Glomerular endothelial cell (primary cell): Measurements from ENCODE around the gene FAM98C. TPM values are rescaled to one million over a fixed set of nuclear protein-coding genes. Genes with fewer than 3 reads are reported as not detected.
"Not testable (repeated sequence)": the region's sequence is repeated elsewhere in the genome, so short reads cannot be mapped to it uniquely, and the experiment has no call there.

Experiments used
- DNase-seq: peaks from one replicate; pipeline ENCODE4 v3.0.0-alpha.2; 2011; ENCODE audit warnings: low read depth, low spot score; ENCODE audit errors: extremely low read depth
- total RNA-seq: library from RNA; depleted of rRNA; stranded (reverse); fragments of >200 nt; gene quantifications from 2 replicates; pipeline ENCODE4 v1.2.3, GENCODE V29; 2015

Gene FAM98C
- total RNA-seq: 13.9 and 20.3 TPM in 2 replicates

DNA sequence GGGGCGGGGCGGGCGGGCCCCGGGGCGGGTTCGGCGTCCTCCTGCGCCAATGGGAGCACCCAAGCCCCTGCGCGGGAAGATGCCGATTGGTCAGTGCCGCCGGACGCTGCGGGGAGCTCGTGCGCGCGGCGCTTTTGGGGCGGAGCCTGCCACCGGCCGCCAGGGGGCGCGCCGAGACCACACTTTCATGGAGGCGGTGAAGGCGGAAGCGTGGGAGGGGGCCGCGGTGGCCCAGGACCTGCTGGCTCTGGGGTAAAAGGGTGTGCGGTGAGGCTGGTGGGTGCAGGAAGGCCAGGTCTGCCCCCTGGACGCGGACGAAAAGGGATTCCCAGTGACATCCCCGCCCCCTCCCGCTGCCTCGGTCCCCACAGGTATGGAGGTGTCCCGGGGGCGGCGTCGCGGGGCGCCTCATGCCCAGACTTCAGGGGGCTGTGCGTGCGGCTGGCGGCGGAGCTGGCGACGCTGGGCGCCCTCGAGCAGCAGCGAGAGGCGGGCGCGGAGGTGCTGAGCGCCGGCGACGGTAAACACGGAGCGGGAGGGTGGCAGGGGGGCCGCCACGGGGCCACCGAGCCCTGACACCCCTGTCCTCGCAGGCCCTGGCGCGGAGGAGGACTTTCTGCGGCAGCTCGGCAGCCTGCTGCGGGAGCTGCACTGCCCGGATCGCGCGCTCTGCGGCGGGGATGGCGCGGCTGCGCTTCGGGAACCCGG is at the start of gene FAM98C:
Gene FAM98C (plus strand): TSS at position 127 of the 708 bp plus-strand sequence. CDS start 61 bp downstream, at position 188.
- DNase-seq: peak; percentile 37

DNA sequence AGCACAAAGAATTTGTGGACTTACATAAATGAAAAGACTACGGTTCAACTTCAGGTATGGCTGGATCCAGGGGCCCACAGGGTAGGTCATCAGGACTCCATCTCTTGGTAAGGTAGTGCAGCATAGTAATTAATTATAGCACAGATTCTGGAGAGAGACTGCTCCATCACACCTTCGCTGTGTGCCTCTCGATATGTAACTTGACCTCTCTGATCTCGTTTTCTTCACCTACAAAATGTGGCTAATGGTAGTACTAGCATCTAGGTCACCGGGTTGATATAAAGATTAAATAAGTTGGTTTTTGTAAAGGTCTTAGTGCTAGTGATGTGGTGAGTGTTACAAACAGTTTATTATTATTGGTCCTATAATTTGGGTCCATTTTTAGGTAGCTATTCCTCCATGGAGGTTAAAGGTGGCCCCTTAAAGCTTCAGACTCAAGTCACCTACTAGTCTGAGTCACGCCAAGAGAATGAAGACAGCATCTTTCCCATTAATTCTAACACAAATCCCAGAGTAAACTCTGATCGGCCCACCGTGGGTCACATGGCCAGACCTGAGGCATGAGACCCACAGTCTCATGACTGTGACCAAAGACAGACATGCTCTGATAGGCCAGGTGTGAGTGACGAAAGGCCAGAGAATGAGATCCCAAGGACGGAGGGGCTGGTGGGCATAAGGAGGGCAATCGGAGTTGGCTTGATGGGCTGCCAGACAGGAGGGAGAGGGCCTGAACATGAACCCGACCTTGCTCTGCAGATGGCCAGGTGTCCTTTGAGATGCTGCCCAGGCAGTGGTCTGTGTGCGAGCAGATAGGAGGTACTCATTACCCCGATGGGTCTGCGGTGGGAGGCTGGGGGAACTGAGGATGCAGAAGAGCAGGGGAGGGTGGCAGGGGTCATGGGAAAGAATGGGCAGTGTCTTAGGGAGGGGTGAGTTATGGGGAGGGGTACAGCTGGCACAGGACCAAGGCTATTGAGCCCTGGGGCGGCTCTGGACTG is 46.9 kb upstream of the FAM98C start:
- DNase-seq: no peak

GRCh38 chr19:38358071-38358470 is 44.8 kb upstream of the FAM98C start:
- DNase-seq: no peak

GRCh38 chr19:38359242-38360021 is 43.5 kb upstream of the FAM98C start:
- no peak for DNase-seq

- no peak for DNase-seq
Measured at GRCh38 chr19:38360351-38360750, 42.5 kb upstream of the FAM98C start.

- DNase-seq: no peak
Measured at GRCh38 chr19:38360839-38361631, 41.9 kb upstream of the FAM98C start.

DNA sequence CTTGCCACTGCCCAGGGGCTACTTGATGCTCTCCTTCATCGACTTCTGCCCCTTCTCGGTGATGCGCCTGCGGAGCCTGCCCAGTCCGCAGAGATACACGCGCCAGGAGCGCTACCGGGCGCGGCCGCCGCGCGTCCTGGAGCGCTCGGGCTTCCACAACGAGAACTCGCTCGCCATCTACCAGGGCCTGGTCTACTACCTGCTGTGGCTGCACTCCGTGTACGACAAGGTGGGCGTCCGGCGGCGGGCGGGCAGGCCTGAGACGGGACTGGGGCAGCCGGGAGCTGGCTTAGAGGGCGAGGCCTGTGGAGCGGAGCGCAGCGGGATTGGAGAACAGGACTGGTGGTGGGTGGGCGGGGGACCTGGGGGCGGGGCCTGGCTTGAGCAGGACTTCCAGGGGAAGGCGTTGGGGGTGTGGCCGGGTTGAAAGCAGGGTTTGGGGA is 41.2 kb upstream of the FAM98C start:
- DNase-seq: no peak

GRCh38 chr19:38362076-38362945 is 40.6 kb upstream of the FAM98C start:
- no peak for DNase-seq

- DNase-seq: not testable (repeated sequence)
Measured at GRCh38 chr19:38362946-38363688, 39.8 kb upstream of the FAM98C start.

DNA sequence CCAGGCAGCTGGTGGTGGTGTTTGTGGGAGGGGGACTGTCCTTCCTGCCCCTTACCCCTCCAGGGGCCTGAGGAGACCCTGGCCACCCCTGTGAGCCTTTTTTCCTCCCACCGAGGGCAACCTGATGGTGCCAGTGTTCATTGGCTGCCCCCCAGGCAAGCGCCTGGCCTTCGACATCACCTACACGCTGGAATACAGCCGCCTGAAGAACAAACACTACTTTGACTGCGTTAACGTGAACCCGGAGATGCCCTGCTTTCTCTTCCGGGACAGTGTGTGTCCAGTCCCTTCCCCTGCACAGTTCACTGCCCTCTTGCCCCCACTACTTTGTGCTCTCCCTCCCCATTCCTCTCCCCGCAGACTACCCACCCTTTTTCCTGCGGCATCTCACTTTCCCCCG is 35.9 kb upstream of the FAM98C start:
- DNase-seq: no peak

GRCh38 chr19:38369584-38369983 is 33.3 kb upstream of the FAM98C start:
- no peak for DNase-seq

GRCh38 chr19:38370299-38370698 is 32.6 kb upstream of the FAM98C start:
- DNase-seq: no peak

DNA sequence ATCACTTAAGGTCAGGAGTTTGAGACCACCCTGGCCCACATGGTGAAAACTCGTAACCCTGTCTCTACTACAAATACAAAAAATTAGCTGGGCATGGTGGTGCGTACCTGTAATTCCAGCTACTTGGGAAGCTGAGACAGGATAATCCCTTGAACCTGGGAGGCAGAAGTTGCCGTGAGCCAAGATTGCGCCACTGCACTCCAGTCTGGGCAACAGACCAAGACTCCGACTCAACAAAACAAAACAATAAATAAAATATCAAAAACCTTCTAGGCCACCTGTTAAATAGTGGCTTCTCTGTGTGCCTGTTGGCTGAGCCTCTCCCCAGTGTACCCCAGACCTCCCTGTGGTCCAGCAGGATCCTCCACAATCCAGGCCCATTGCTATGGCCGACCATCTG is 31.8 kb upstream of the FAM98C start:
- no peak for DNase-seq

GRCh38 chr19:38373907-38374331 is 29.0 kb upstream of the FAM98C start:
- DNase-seq: no peak

- peak; percentile 90 for DNase-seq
Measured at GRCh38 chr19:38374332-38375097, 28.4 kb upstream of the FAM98C start, which contains the start of gene PSMD8. Gene PSMD8 (plus strand): TSS chr19:38374571. CDS start chr19:38374602, 31 bp downstream.

- no peak for DNase-seq
Measured at GRCh38 chr19:38375098-38375493, 27.8 kb upstream of the FAM98C start.

- DNase-seq: no peak
Measured at GRCh38 chr19:38375748-38376147, 27.1 kb upstream of the FAM98C start.
